ENCODE results near the gene BRWD1.
"Not testable (repeated sequence)": the region's sequence is repeated elsewhere in the genome, so short reads cannot be mapped to it uniquely, and the experiment has no call there.

Gene BRWD1

GRCh38 chr21:39168800-39169199, 144.6 kb downstream of the BRWD1 start:
- no peak for DNase-seq

GRCh38 chr21:39164523-39164922, 148.9 kb downstream of the BRWD1 start:
- DNase-seq, result no peak

GRCh38 chr21:39161064-39161463, 152.4 kb downstream of the BRWD1 start:
- no peak for DNase-seq

- DNase-seq, result no peak
Observed at GRCh38 chr21:39159342-39160063, 153.9 kb downstream of the BRWD1 start.

- not testable (repeated sequence) for DNase-seq
Observed at GRCh38 chr21:39157241-39157640, 156.2 kb downstream of the BRWD1 start.

- no peak for DNase-seq
Observed at GRCh38 chr21:39156024-39156423, 157.4 kb downstream of the BRWD1 start.

- DNase-seq, result no peak
Observed at GRCh38 chr21:39155578-39155977, 157.9 kb downstream of the BRWD1 start.

- no peak for DNase-seq
Observed at GRCh38 chr21:39153842-39154241, 159.6 kb downstream of the BRWD1 start.

GRCh38 chr21:39153373-39153772, 160.1 kb downstream of the BRWD1 start:
- DNase-seq, result no peak

- no peak for DNase-seq
Observed at GRCh38 chr21:39152271-39152670, 161.2 kb downstream of the BRWD1 start.

GRCh38 chr21:39150877-39151276, 162.6 kb downstream of the BRWD1 start:
- no peak for DNase-seq

GRCh38 chr21:39150316-39150715, 163.1 kb downstream of the BRWD1 start:
- no peak for DNase-seq

GRCh38 chr21:39149882-39150281, 163.6 kb downstream of the BRWD1 start:
- no peak for DNase-seq

GRCh38 chr21:39148975-39149374, 164.5 kb downstream of the BRWD1 start:
- no peak for DNase-seq

GRCh38 chr21:39144191-39144590, 169.2 kb downstream of the BRWD1 start:
- no peak for DNase-seq

- no peak for DNase-seq
Observed at GRCh38 chr21:39142972-39143371, 170.5 kb downstream of the BRWD1 start.

GRCh38 chr21:39141502-39141901, 171.9 kb downstream of the BRWD1 start:
- no peak for DNase-seq

GRCh38 chr21:39137248-39138178, 175.9 kb downstream of the BRWD1 start:
- DNase-seq, result no peak

- DNase-seq, result no peak
Observed at GRCh38 chr21:39136711-39137110, 176.7 kb downstream of the BRWD1 start.

GRCh38 chr21:39136138-39136537, 177.3 kb downstream of the BRWD1 start:
- not testable (repeated sequence) for DNase-seq

- DNase-seq, result no peak
Observed at GRCh38 chr21:39134288-39134810, 179.1 kb downstream of the BRWD1 start.

All from effector CD4-positive, alpha-beta T cell (primary cell).